OCI-LY3 (cell line): ENCODE data around the gene OCRL.

ENCODE experiments used
- H2AFZ ChIP-seq: fragments of 200-600, 300-600 bp; shearing (Covaris generic); 2 replicates; pipeline ENCODE4 v1.6.0; 2014; ENCODE audit warnings: antibody characterized with exemption, low read depth, low read length
- H3K27ac ChIP-seq: fragments of 200-600, 300-600 bp; sonication (generic); 2 replicates; pipeline ENCODE4 v1.5.1; 2014; ENCODE audit warnings: mild to moderate bottlenecking, low read length, moderate library complexity, mixed read lengths
- H3K27me3 ChIP-seq: fragments of 200-600, 300-600 bp; sonication (generic); 2 replicates; pipeline ENCODE4 v1.6.1; 2014; ENCODE audit warnings: low read depth, low read length, mixed read lengths
- H3K36me3 ChIP-seq: fragments of 200-600, 300-600 bp; sonication (generic); replicated peaks from 2 replicates; pipeline ENCODE3; 2014; ENCODE audit warnings: low read depth, low read length, mixed read lengths
- H3K4me1 ChIP-seq: fragments of 300-600, 200-600 bp; sonication (generic); 2 replicates; pipeline ENCODE4 v1.6.1; 2014; ENCODE audit warnings: low read length, mixed read lengths
- H3K4me2 ChIP-seq: fragments of 200-600, 300-600 bp; sonication (generic); 2 replicates; pipeline ENCODE4 v1.6.1; 2014; ENCODE audit warnings: low read length, mixed read lengths
- H3K4me3 ChIP-seq: fragments of 300-600, 200-600 bp; sonication (generic); 2 replicates; pipeline ENCODE4 v1.5.1; 2014; ENCODE audit warnings: antibody characterized with exemption, mild to moderate bottlenecking, low read length, moderate library complexity
- H3K79me2 ChIP-seq: fragments of 300-600, 200-600 bp; shearing (Covaris generic); 2 replicates; pipeline ENCODE4 v1.6.1; 2014; ENCODE audit warnings: mild to moderate bottlenecking, low read length, mixed read lengths
- H3K9ac ChIP-seq: fragments of 300-600, 200-600 bp; shearing (Covaris generic); 2 replicates; pipeline ENCODE4 v1.6.0; 2014; ENCODE audit warnings: mild to moderate bottlenecking, low read length, moderate library complexity
- H3K9me3 ChIP-seq: fragments of 200-600, 300-600 bp; shearing (Covaris generic); 2 replicates; pipeline ENCODE4 v1.6.1; 2014; ENCODE audit warnings: low read length, mixed read lengths; ENCODE audit not compliant: insufficient read depth
- H4K20me1 ChIP-seq: fragments of 200-600, 300-600 bp; sonication (generic); 2 replicates; pipeline ENCODE4 v1.6.1; 2016; ENCODE audit warnings: low read length, mixed read lengths; ENCODE audit not compliant: insufficient read depth
- EZH2phosphoT487 ChIP-seq: fragments of 200-600 bp; shearing (Covaris generic); IDR thresholded peaks from 2 replicates; pipeline ENCODE4 v1.6.1; 2018; ENCODE audit warnings: antibody characterized with exemption, mixed run types, low read depth
- TF ChIP-seq, protein P1 (sequence below): fragments of 200-600, 300-600 bp; sonication (generic); IDR thresholded peaks from 2 replicates; pipeline ENCODE4 v1.5.1; 2014; ENCODE audit warnings: antibody characterized with exemption, low read length, low read depth

The OCRL gene

DNA sequence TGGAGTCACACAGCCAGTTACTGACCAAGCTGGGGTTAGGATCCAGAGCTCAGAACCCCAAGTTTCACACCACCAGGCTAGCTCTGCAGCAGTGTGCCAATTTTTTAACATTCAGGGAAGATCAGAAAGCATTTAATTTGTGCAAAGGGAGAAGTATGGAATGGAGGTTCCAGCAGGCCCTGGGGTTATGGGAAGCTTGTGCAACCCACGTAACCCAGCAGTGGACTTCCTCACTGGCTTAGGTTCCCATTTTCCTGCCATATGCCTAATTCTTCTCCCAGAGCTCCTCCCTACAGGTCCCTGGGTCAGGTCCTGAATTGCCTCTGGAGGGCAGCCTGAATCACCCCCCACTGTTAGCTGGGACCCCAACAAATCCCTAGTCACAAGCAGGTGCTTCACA is 100.7 kb downstream of the OCRL start:
- no peaks in the 10 kb centered on the region for H3K4me1 ChIP-seq
- no peak overlapping the region for H3K4me2 ChIP-seq
- H2AFZ ChIP-seq: no peak overlapping the region
- no peaks in the 10 kb centered on the region for H4K20me1 ChIP-seq
- no peaks in the 10 kb centered on the region for H3K9me3 ChIP-seq
- no peaks in the 10 kb centered on the region for H3K27me3 ChIP-seq
- H3K36me3 ChIP-seq: no peaks in the 10 kb centered on the region
- no peak overlapping the region for H3K4me3 ChIP-seq
- H3K27ac ChIP-seq: no peak overlapping the region
- H3K9ac ChIP-seq: no peak overlapping the region
- TF ChIP-seq, protein P1, sequence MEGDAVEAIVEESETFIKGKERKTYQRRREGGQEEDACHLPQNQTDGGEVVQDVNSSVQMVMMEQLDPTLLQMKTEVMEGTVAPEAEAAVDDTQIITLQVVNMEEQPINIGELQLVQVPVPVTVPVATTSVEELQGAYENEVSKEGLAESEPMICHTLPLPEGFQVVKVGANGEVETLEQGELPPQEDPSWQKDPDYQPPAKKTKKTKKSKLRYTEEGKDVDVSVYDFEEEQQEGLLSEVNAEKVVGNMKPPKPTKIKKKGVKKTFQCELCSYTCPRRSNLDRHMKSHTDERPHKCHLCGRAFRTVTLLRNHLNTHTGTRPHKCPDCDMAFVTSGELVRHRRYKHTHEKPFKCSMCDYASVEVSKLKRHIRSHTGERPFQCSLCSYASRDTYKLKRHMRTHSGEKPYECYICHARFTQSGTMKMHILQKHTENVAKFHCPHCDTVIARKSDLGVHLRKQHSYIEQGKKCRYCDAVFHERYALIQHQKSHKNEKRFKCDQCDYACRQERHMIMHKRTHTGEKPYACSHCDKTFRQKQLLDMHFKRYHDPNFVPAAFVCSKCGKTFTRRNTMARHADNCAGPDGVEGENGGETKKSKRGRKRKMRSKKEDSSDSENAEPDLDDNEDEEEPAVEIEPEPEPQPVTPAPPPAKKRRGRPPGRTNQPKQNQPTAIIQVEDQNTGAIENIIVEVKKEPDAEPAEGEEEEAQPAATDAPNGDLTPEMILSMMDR: no peak
- TF ChIP-seq EZH2phosphoT487: no peak
- no peaks in the 10 kb centered on the region for H3K79me2 ChIP-seq

DNA sequence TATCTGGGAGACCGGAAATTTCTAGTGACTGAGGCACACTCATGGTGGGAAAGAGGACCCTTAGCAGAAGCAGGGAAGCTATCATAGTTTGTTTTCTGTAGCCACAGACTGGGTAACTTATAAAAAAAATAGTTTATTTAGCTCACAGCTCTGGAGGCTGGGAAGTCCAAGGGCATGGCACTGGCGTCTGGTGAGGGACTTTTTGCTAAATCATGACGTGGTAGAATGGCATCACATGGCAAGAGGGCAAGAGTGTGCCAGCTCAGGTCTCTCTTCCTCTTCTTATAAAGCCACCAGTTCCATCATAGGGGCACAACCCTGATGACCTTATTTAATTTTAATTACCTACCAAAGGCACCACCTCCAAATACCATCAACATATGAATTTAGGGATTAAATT is 101.4 kb downstream of the OCRL start:
- no peaks in the 10 kb centered on the region for H4K20me1 ChIP-seq
- no peaks in the 10 kb centered on the region for H3K4me1 ChIP-seq
- no peak overlapping the region for H3K4me3 ChIP-seq
- H3K4me2 ChIP-seq: no peak overlapping the region
- no peaks in the 10 kb centered on the region for H3K79me2 ChIP-seq
- H3K9ac ChIP-seq: no peak overlapping the region
- no peak overlapping the region for H2AFZ ChIP-seq
- no peaks in the 10 kb centered on the region for H3K27me3 ChIP-seq
- no peak for TF ChIP-seq EZH2phosphoT487
- TF ChIP-seq, protein P1: no peak
- no peaks in the 10 kb centered on the region for H3K9me3 ChIP-seq
- no peak overlapping the region for H3K27ac ChIP-seq
- H3K36me3 ChIP-seq: no peaks in the 10 kb centered on the region

DNA sequence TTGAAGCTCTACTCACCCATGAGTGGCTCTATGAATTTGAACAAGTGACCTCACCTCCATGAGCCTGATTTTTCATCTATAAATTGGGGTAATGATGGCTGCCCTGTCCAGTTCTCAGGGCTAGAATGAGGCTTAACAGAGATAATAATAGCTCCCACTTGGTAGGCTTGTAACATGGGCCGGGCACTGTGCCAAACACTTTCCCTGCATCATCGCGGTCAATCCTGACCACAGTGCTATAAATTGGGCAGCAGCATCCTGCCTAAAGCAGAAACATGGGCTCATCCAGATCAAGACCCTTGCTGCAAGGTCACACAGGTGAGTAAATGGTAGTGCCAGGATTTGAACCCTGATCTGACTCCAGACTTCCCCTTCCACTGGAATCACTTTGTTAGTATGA is 101.9 kb downstream of the OCRL start:
- Histone ChIP-seq H3K79me2 (no peaks in the 10 kb centered on the region), H2AFZ (no peak overlapping the region), H3K27me3 (no peaks in the 10 kb centered on the region), H3K9ac (no peak overlapping the region), H3K4me1 (no peaks in the 10 kb centered on the region), H4K20me1 (no peaks in the 10 kb centered on the region), H3K36me3 (no peaks in the 10 kb centered on the region), H3K27ac (no peak overlapping the region), H3K4me3 (no peak overlapping the region), H3K4me2 (no peak overlapping the region), H3K9me3 (no peaks in the 10 kb centered on the region)
- TF ChIP-seq, protein P1: no peak
- TF ChIP-seq EZH2phosphoT487: no peak
